Measurements from ENCODE around the gene UBR4. TPM values are rescaled to one million over a fixed set of nuclear protein-coding genes. Genes with fewer than 3 reads are reported as not detected.

The UBR4 gene
- total and polyA plus RNA-seq, 2 experiments from 2014 or later: 49.4 to 63.7 TPM

DNA sequence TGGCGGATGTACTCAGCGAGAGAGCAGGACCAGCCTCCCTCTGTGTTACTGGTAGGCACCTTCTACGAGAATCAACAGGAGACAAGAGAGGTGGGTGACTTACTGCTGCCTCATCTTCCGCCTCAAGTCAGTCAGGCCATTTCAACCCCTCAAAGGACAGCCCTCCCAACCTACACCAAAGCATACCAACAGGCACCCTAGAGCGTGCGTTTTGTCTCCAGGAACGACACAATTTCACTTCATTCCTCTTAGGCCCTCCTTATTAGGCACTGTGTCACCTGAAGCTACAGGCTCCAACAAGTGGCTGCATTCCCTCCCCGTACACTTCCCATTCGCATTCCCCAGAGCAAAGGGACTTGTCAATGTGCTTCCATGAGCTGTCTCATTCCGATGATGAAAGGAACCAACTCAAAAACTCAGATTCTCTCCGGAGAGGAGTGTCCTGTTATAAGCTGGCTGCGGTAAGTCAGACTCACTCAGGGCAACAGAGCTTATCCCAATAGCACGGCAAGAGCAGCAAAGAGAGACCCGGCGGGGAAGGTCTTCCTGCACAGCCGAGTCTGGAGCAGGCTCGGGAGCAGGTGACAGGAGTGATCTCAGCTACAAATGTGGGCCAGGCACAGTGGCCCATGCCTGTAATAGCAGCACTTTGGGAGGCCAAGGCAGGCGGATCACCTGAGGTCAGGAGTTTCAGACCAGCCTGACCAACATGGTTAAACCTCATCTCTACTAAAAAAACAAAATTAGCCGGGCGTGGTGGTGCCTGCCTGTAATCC, 133.0 kb downstream of the UBR4 start:
- no peaks in the 10 kb centered on the region for H3K79me2 ChIP-seq (ENCODE audit: insufficient read depth)
- peaks cover 66% of the 10 kb centered on the region for H3K36me3 ChIP-seq (ENCODE audit: low read depth)
- no peaks in the 10 kb centered on the region for H3K9me3 ChIP-seq (ENCODE audit: low read depth)
- H4K20me1 ChIP-seq (ENCODE audit: insufficient read depth): no peaks in the 10 kb centered on the region
- DNase-seq: no peak
- no peaks in the 10 kb centered on the region for H3K9me2 ChIP-seq (ENCODE audit: insufficient read depth)
- 95 to 96% methylated on average over 20 of the region's 20 CpGs for whole genome bisulfite sequencing, 2 experiments (ENCODE audit: low coverage in 1 of 2, low lambda C conversion rate in 2 of 2, missing lambda C conversion rate in 2 of 2)
- peaks cover 13% of the 10 kb centered on the region for H3K4me1 ChIP-seq (ENCODE audit: insufficient read depth)
- H3F3A ChIP-seq (ENCODE audit: insufficient read depth): peaks cover 9% of the 10 kb centered on the region
- no peaks in the 10 kb centered on the region for H3K27me3 ChIP-seq (replicated peaks; ENCODE audit: insufficient read depth)
- H2AFZ ChIP-seq: no peak overlapping the region
- in situ Hi-C loops (cut with MboI): loop anchor here (10.0 kb wide), 1 partner anchor 172 kb away; the partner anchor contains the start of gene ALDH4A1
- H3K27ac ChIP-seq: no peak overlapping the region
- no peak overlapping the region for H3K4me3 ChIP-seq
- no peak overlapping the region for H3K4me2 ChIP-seq (ENCODE audit: unreplicated experiment)
- H3K9ac ChIP-seq: no peak overlapping the region
- TF ChIP-seq EZH2 (IDR thresholded peaks at IDR 0.05; ENCODE audit: insufficient read depth, poor library complexity, severe bottlenecking) (no peak), EZH2phosphoT487 (IDR thresholded peaks at IDR 0.05; ENCODE audit: insufficient read depth, low read depth) (no peak)

- Histone ChIP-seq H3K79me2 (ENCODE audit: insufficient read depth) (no peaks in the 10 kb centered on the region), H3K4me3 (no peak overlapping the region), H3K4me2 (ENCODE audit: unreplicated experiment) (no peak overlapping the region), H3K36me3 (ENCODE audit: low read depth) (peaks cover 54% of the 10 kb centered on the region), H3K27ac (no peak overlapping the region), H3K9ac (no peak overlapping the region), H3K9me2 (ENCODE audit: insufficient read depth) (no peaks in the 10 kb centered on the region), H4K20me1 (ENCODE audit: insufficient read depth) (no peaks in the 10 kb centered on the region), H2AFZ (no peak overlapping the region), H3K27me3 (replicated peaks; ENCODE audit: insufficient read depth) (no peaks in the 10 kb centered on the region), H3K4me1 (ENCODE audit: insufficient read depth) (no peaks in the 10 kb centered on the region), H3F3A (ENCODE audit: insufficient read depth) (no peaks in the 10 kb centered on the region), H3K9me3 (ENCODE audit: low read depth) (no peaks in the 10 kb centered on the region)
- no peak for TF ChIP-seq EZH2phosphoT487 (IDR thresholded peaks at IDR 0.05; ENCODE audit: insufficient read depth, low read depth)
- TF ChIP-seq EZH2 (IDR thresholded peaks at IDR 0.05; ENCODE audit: insufficient read depth, poor library complexity, severe bottlenecking): no peak
- in situ Hi-C loops (cut with MboI): loop anchor here (10.0 kb wide), 1 partner anchor 170 kb away; the partner anchor contains the start of gene ALDH4A1
- WGBS, 2 experiments (ENCODE audit: low coverage in 1 of 2, low lambda C conversion rate in 2 of 2, missing lambda C conversion rate in 2 of 2): 79 to 80% methylated on average over 21 of the region's 21 CpGs
- no peak for DNase-seq
These were observed 135.0 kb downstream of the UBR4 start for GRCh38 chr1:19074902-19075721.

DNA sequence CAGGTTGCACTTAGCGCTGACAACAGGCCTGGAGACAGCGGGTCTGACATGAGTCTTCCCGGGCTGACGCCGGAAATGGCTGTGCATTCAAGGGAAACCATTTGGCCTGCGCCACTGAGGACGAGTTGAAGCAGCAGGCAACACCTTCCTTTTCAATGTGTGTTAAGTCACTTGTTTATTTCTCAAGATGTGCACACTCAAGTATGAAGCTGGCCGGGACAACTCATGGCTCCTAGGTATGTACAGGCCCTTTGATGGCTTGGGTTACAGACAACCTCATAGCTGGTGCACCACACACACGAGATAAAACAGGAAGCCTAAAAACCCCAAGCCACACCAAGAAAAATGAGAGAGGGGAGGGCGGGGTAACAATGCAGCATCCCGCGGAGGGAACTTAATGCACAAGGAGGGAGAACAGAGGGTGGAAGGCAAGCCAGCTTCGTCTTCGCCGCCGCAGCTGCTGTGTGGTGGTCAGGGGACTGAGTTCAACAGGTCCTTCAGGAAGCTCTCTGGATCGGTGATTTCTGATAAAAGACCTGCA, 135.6 kb downstream of the UBR4 start:
- no peaks in the 10 kb centered on the region for H4K20me1 ChIP-seq (ENCODE audit: insufficient read depth)
- H3K4me3 ChIP-seq: no peak overlapping the region
- H2AFZ ChIP-seq: no peak overlapping the region
- H3F3A ChIP-seq (ENCODE audit: insufficient read depth): no peaks in the 10 kb centered on the region
- WGBS, 2 experiments (ENCODE audit: low coverage in 1 of 2, low lambda C conversion rate in 2 of 2, missing lambda C conversion rate in 2 of 2): 98 to 100% methylated on average over 17 of the region's 17 CpGs
- H3K9ac ChIP-seq: no peak overlapping the region
- H3K79me2 ChIP-seq (ENCODE audit: insufficient read depth): no peaks in the 10 kb centered on the region
- H3K36me3 ChIP-seq (ENCODE audit: low read depth): peaks cover 49% of the 10 kb centered on the region
- in situ Hi-C loops (cut with MboI): loop anchor here (10.0 kb wide), 1 partner anchor 170 kb away; the partner anchor contains the start of gene ALDH4A1
- H3K4me2 ChIP-seq (ENCODE audit: unreplicated experiment): no peak overlapping the region
- H3K27me3 ChIP-seq (replicated peaks; ENCODE audit: insufficient read depth): no peaks in the 10 kb centered on the region
- no peak for TF ChIP-seq EZH2phosphoT487 (IDR thresholded peaks at IDR 0.05; ENCODE audit: insufficient read depth, low read depth)
- no peak for TF ChIP-seq EZH2 (IDR thresholded peaks at IDR 0.05; ENCODE audit: insufficient read depth, poor library complexity, severe bottlenecking)
- H3K27ac ChIP-seq: no peak overlapping the region
- H3K9me3 ChIP-seq (ENCODE audit: low read depth): no peaks in the 10 kb centered on the region
- no peak for DNase-seq
- H3K4me1 ChIP-seq (ENCODE audit: insufficient read depth): no peaks in the 10 kb centered on the region
- no peaks in the 10 kb centered on the region for H3K9me2 ChIP-seq (ENCODE audit: insufficient read depth)

Data from GM23248 (cell line).